K562 (cell line): ENCODE results near the gene PTGIR. TPM values are rescaled to one million over a fixed set of nuclear protein-coding genes. Genes with fewer than 3 reads are reported as not detected.

Source experiments
- ATF1 ChIP-seq, 2 experiments: fragments of 450-650 bp in 1 of 2; IDR thresholded peaks; 2 replicates each; pipeline ENCODE4 v1.6.1; 2016; ENCODE audit warnings: missing compliant biosample characterization in 1 of 2, missing genetic modification characterization in 1 of 2
- CHAMP1 ChIP-seq: fragments of 450-650 bp; IDR thresholded peaks from 2 replicates; pipeline ENCODE4 v1.6.1; 2016; ENCODE audit warnings: mild to moderate bottlenecking
- DACH1 ChIP-seq: fragments of 450-650 bp; IDR thresholded peaks from 2 replicates; pipeline ENCODE4 v1.6.1; 2018; ENCODE audit not compliant: partially characterized antibody
- E2F6 ChIP-seq, 2 experiments: IDR thresholded peaks; 2 replicates each; pipeline ENCODE4 v1.6.1; 2011; ENCODE audit warnings: borderline replicate concordance in 1 of 2, control low read depth in 1 of 2, low read depth in 1 of 2, low read length in 1 of 2, mild to moderate bottlenecking in 1 of 2, mixed read lengths in 1 of 2, moderate library complexity in 1 of 2; ENCODE audit not compliant: insufficient read depth in 1 of 2, insufficient read length in 1 of 2, poor library complexity in 1 of 2, severe bottlenecking in 1 of 2; ENCODE audit errors: extremely low read depth in 1 of 2
- GTF3C2 ChIP-seq: IDR thresholded peaks from 3 replicates; pipeline ENCODE4 v1.6.1; 2011; ENCODE audit warnings: borderline replicate concordance, mild to moderate bottlenecking, moderate library complexity; ENCODE audit not compliant: insufficient read length; ENCODE audit errors: extremely low read depth
- MAX ChIP-seq: sonication (generic); formaldehyde crosslinking; IDR thresholded peaks from 2 replicates; pipeline ENCODE4 v1.9.0; 2022; ENCODE audit warnings: mild to moderate bottlenecking, missing genetic modification reagents
- NR3C1 ChIP-seq: sonication (generic); formaldehyde crosslinking; IDR thresholded peaks from 2 replicates; pipeline ENCODE4 v1.8.1; 2022; ENCODE audit warnings: missing genetic modification reagents
- STAT6 ChIP-seq: sonication (generic); formaldehyde crosslinking; IDR thresholded peaks from 2 replicates; pipeline ENCODE4 v1.8.1; 2023; ENCODE audit warnings: mild to moderate bottlenecking, missing genetic modification reagents
- TRIM24 ChIP-seq, 2 experiments: fragments of 450-650 bp; IDR thresholded peaks; 2 replicates each; pipeline ENCODE4 v1.6.1; 2016
- ZBTB9 ChIP-seq: fragments of 450-650 bp; formaldehyde crosslinking; IDR thresholded peaks from 2 replicates; pipeline ENCODE4 v1.4.0; 2020; ENCODE audit warnings: mild to moderate bottlenecking, moderate library complexity
- ZHX1 ChIP-seq: fragments of 150-350 bp; conservative IDR thresholded peaks from 2 replicates; pipeline ENCODE4 v1.6.1; 2014; ENCODE audit warnings: low read length
- ZNF507 ChIP-seq: conservative IDR thresholded peaks from 2 replicates; pipeline ENCODE4 v1.6.1; 2017; ENCODE audit warnings: missing genetic modification characterization, missing compliant biosample characterization
- ZNF778 ChIP-seq: fragments of 450-650 bp; formaldehyde crosslinking; IDR thresholded peaks from 2 replicates; pipeline ENCODE4 v1.4.0; 2020; ENCODE audit warnings: mild to moderate bottlenecking, moderate library complexity
- polyA plus RNA-seq, 8 experiments: library from polyadenylated mRNA; depleted of rRNA in 4 of 8; stranded (reverse) in 5 of 8; unstranded in 3 of 8; fragments of >200 nt; fragmentation: Nextera tagmentation in 2 of 8; fragmentation: Illumina TruSeq in 1 of 8; extraction: Ambion mirVana in 2 of 8; extraction: Trizol in 1 of 8; gene quantifications; 2 replicates each; pipeline versions ENCODE4 v1.2.1 to v1.2.3, GENCODE V29; 2011 to 2014; ENCODE audit warnings: inconsistent platforms in 1 of 8, missing spikeins in 1 of 8
- total RNA-seq, 7 experiments: library from RNA; depleted of rRNA in 6 of 7; stranded (reverse); fragments of >200 nt in 6 of 7; fragmentation: Illumina TruSeq in 2 of 7; extraction: Trizol in 2 of 7; gene quantifications; 2 replicates each; pipeline versions ENCODE4 v1.2.1 to v1.2.3, GENCODE V29; 2011 to 2021; ENCODE audit warnings: low replicate concordance in 1 of 7

The PTGIR gene
- total and polyA plus RNA-seq, 9 of the 15 experiments (the other 6 are each of a cell fraction or from before 2014, with no cell fraction given) = 0.11 to 3.4 (median 1.1) TPM; not detected in 1

GRCh38 chr19:46660551-46661019 is 35.7 kb upstream of the PTGIR start (continued):
- no peak for TF ChIP-seq CHAMP1
- no peak for TF ChIP-seq ZHX1
- peak; percentile 19; the same call in 1 of the 2 replicates for TF ChIP-seq MAX
- no peak for TF ChIP-seq GTF3C2
- TF ChIP-seq STAT6 = no peak
- TF ChIP-seq NR3C1 (CRISPR knock-in tag) = no peak
- no peak for TF ChIP-seq ZNF507 (tag)
- no peak for TF ChIP-seq TRIM24 (IDR thresholded peaks at IDR 0.05)
- no peak for TF ChIP-seq ZBTB9 (CRISPR knock-in tag)
- no peak for TF ChIP-seq ZNF778 (CRISPR knock-in tag)
- no peak for TF ChIP-seq DACH1
- no peak for TF ChIP-seq ATF1 (CRISPR knock-in tag; IDR thresholded peaks at IDR 0.05)
- TF ChIP-seq ATF1 (tag; IDR thresholded peaks at IDR 0.05) = no peak
- TF ChIP-seq E2F6 (IDR thresholded peaks at IDR 0.05; ENCODE audit: borderline replicate concordance in 1 of 2, extremely low read depth in 1 of 2, insufficient read depth in 1 of 2, insufficient read length in 1 of 2, low read depth in 1 of 2, low read length in 1 of 2, poor library complexity in 1 of 2, severe bottlenecking in 1 of 2) = peak; percentile 36 to 79
